ENCODE results near the gene TMEM229B.

GRCh38 chr14:67525389-67525788, 36.9 kb upstream of the TMEM229B start:
- no peak for TF ChIP-seq CTCF (conservative IDR thresholded peaks at IDR 0.05 in 1 of 2, IDR thresholded peaks at IDR 0.05 in 1 of 2; ENCODE audit: low read depth in 1 of 2, low read length in 2 of 2)
- no peak for TF ChIP-seq EZH2 (IDR thresholded peaks at IDR 0.05; ENCODE audit: low read length, missing control alignments)

Data from fibroblast of lung (primary cell).